ENCODE data around the gene TTLL10. TPM values are rescaled to one million over a fixed set of nuclear protein-coding genes. Genes with fewer than 3 reads are reported as not detected.
A peak's percentile ranks its signal among the peaks of the same experiment; 100 is the strongest.
"Not testable (repeated sequence)": the region's sequence is repeated elsewhere in the genome, so short reads cannot be mapped to it uniquely, and the experiment has no call there.

The TTLL10 gene
- total RNA-seq, 1 donor, result not detected

- H3K4me3 ChIP-seq (ENCODE audit: low read depth, low read length), result no peak overlapping the region
- TF ChIP-seq, protein P1, sequence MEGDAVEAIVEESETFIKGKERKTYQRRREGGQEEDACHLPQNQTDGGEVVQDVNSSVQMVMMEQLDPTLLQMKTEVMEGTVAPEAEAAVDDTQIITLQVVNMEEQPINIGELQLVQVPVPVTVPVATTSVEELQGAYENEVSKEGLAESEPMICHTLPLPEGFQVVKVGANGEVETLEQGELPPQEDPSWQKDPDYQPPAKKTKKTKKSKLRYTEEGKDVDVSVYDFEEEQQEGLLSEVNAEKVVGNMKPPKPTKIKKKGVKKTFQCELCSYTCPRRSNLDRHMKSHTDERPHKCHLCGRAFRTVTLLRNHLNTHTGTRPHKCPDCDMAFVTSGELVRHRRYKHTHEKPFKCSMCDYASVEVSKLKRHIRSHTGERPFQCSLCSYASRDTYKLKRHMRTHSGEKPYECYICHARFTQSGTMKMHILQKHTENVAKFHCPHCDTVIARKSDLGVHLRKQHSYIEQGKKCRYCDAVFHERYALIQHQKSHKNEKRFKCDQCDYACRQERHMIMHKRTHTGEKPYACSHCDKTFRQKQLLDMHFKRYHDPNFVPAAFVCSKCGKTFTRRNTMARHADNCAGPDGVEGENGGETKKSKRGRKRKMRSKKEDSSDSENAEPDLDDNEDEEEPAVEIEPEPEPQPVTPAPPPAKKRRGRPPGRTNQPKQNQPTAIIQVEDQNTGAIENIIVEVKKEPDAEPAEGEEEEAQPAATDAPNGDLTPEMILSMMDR (IDR thresholded peaks at IDR 0.05; ENCODE audit: insufficient read depth, low read depth, low read length), result no peak
- DNase-seq (ENCODE audit: low read depth), result no peak
Observed at GRCh38 chr1:1183833-1184775, 10.4 kb downstream of the TTLL10 start.

DNA sequence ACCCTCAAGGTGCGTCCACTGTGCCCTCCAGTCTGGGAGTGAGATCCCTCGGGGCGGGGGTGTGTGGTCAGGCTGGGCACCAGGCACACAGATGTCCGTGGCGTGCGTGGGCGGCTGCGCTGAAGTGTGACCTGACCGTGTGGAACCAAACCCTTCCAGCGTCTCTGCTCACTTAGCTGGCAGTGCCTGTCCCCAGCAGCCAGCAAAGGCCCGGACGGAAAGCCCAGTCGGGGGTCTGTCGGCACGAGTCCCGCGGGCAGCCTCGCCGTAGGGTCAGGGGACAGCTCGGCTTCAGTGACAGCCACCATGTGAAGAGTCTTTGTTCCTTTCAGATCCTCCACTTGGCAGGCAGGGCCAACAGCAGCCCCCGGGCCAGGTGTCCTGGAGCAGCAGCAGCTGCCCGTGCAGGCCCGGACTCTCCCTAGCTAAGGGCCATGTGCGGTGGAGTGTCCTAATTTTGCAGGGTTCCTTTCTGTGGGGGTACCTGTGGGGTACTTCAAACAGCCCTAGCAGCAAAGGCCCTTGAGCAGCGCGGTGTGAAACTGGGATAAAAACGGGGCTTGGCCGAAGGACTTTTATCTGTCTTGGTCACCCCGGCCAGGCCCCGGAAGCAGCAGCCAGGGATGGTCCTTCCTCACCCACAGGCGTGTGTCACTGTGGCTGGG is 11.6 kb downstream of the TTLL10 start:
- TF ChIP-seq, protein P1 (IDR thresholded peaks at IDR 0.05; ENCODE audit: insufficient read depth, low read depth, low read length), result no peak
- H3K4me3 ChIP-seq (ENCODE audit: low read depth, low read length), result no peak overlapping the region
- no peak for DNase-seq (ENCODE audit: low read depth)

DNA sequence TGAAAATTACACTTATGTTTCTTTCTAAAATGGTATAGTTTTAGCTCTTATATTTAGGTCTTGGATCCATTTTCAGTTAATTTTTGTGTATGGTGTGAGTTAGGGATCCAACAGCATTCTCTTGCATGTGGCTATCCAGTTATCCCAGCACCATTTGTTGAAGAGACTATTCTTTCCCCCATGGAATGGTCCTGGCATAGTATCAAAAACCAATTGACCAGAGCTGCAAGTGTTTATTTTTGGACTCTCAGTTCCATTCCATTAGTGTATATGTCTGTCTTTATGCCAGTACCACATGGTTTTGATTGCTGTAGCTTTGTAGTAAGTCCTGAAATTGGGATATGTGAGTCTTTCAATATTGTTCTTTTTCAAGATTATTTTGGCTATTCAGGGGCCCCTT is 14.3 kb downstream of the TTLL10 start:
- TF ChIP-seq, protein P1 (IDR thresholded peaks at IDR 0.05; ENCODE audit: insufficient read depth, low read depth, low read length), result no peak
- no peak overlapping the region for H3K4me3 ChIP-seq (ENCODE audit: low read depth, low read length)
- no peak for DNase-seq (ENCODE audit: low read depth)

DNA sequence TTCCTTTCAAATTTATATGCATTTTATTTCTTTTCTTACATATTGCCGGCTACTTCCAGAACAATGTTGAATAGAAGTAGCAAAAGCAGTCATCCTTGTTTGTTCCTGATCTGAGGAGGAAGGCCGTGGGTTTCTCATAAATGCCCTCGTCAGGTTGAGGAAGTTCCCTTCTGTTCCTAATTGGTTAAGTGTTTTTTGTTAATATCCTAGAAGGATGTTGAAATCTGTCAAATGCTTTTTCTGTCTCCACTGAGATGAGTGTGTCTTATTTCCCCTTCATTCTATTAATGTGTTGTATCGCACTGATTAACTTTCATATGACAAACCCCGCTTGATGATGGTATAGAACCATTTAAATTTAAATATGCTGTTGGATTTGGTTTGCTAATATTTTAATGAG is 15.4 kb downstream of the TTLL10 start:
- no peak for DNase-seq (ENCODE audit: low read depth)
- TF ChIP-seq, protein P1 (IDR thresholded peaks at IDR 0.05; ENCODE audit: insufficient read depth, low read depth, low read length), result no peak
- no peak overlapping the region for H3K4me3 ChIP-seq (ENCODE audit: low read depth, low read length)

GRCh38 chr1:1191734-1192133 is 18.1 kb downstream of the TTLL10 start:
- DNase-seq (ENCODE audit: low read depth), result no peak

DNA sequence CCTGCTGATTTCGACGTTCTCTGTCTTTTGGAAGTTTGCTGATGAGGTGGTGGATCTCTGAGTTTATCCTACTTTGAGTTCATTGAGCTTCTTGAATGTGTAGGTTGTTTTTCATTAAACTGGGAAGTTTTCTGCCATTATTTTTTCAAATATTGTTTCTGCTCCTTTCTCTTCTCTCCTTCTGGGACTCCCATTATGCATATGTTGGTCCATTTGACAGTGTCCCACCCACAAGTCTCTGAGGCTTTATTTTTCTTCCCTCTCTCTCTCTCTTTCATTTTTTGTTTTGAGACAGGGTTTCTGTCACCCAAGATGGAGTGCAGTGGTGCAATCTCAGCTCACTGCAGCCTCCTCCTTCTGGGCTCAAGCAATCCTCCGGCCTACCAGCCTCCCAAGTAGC is 21.0 kb downstream of the TTLL10 start:
- DNase-seq (ENCODE audit: low read depth), result peak; percentile 6

More at GRCh38 chr1:1191734-1192133, 18.1 kb downstream of the TTLL10 start:
- TF ChIP-seq, protein P1 (IDR thresholded peaks at IDR 0.05; ENCODE audit: insufficient read depth, low read depth, low read length), result no peak
- H3K4me3 ChIP-seq (ENCODE audit: low read depth, low read length), result no peak overlapping the region

DNA sequence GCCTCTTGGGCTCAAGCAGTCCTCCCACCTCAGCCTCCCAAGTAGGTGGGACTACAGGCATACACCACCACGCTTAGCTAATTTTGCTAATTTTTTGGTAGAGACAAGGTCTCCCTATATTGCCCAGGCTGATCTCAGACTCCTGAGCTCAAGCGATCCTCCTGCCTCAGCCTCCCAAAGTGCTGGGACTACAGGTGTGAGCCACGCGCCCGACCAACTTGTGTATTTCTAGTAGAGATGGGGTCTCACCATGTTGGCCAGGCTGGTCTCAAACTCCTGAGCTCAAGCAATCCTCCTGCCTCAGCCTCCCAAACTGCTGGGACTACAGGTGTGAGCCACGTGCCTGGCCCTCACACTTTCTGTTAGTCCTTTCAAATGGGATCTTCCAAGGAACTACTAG is 22.0 kb downstream of the TTLL10 start:
- not testable (repeated sequence) for H3K4me3 ChIP-seq (ENCODE audit: low read depth, low read length); DNase-seq (ENCODE audit: low read depth)

More for the DNA sequence above, 21.0 kb downstream of the TTLL10 start:
- TF ChIP-seq, protein P1 (IDR thresholded peaks at IDR 0.05; ENCODE audit: insufficient read depth, low read depth, low read length), result no peak
- no peak overlapping the region for H3K4me3 ChIP-seq (ENCODE audit: low read depth, low read length)

Measured in fibroblast of villous mesenchyme (primary cell).